DND-41 (cell line): ENCODE data around the gene TFRC.
"Not testable (repeated sequence)": the region's sequence is repeated elsewhere in the genome, so short reads cannot be mapped to it uniquely, and the experiment has no call there.

Experiments used
- ATAC-seq: fragments of 200-7000 bp; cut with Tn5 transposase; 3 replicates; pipeline ENCODE4 v1.9.1; 2021; ENCODE audit warnings: low read depth; ENCODE audit not compliant: insufficient read depth
- DNase-seq: peaks from one replicate; pipeline ENCODE4 v3.0.0-alpha.2; 2020
- H2AFZ ChIP-seq: 2 replicates; pipeline ENCODE4 v1.6.0; 2012; ENCODE audit warnings: low read depth, low read length
- H3K27ac ChIP-seq: 2 replicates; pipeline ENCODE4 v1.5.1; 2012; ENCODE audit warnings: low read length, inconsistent platforms
- H3K27me3 ChIP-seq: fragments of 200-600 bp; sonication (generic); 2 replicates; pipeline ENCODE4 v1.6.0; 2012; ENCODE audit warnings: low read length, mild to moderate bottlenecking, inconsistent platforms; ENCODE audit not compliant: insufficient read depth, poor library complexity
- H3K36me3 ChIP-seq: 2 replicates; pipeline ENCODE4 v1.5.1; 2012; ENCODE audit warnings: low read length, inconsistent platforms; ENCODE audit not compliant: insufficient read depth
- H3K4me1 ChIP-seq: 2 replicates; pipeline ENCODE4 v1.5.1; 2012; ENCODE audit warnings: mild to moderate bottlenecking, low read length; ENCODE audit not compliant: insufficient read depth
- H3K4me2 ChIP-seq: 2 replicates; pipeline ENCODE4 v1.6.0; 2012; ENCODE audit warnings: mild to moderate bottlenecking, moderate library complexity, low read length, inconsistent platforms; ENCODE audit not compliant: insufficient read depth
- H3K4me3 ChIP-seq, 2 experiments: fragments of 200-600 bp in 1 of 2; shearing (Covaris generic) in 1 of 2; 2 replicates each; pipeline ENCODE4 v1.5.1; 2012 to 2016; ENCODE audit warnings: inconsistent platforms in 2 of 2, low read length in 2 of 2, mild to moderate bottlenecking in 2 of 2, low read depth in 1 of 2, moderate library complexity in 1 of 2
- H3K79me2 ChIP-seq: 2 replicates; pipeline ENCODE4 v1.6.0; 2012; ENCODE audit warnings: low read length, inconsistent platforms; ENCODE audit not compliant: insufficient read depth
- H3K9ac ChIP-seq: 2 replicates; pipeline ENCODE4 v1.6.0; 2012; ENCODE audit warnings: low read depth, mild to moderate bottlenecking, inconsistent platforms, low read length, moderate library complexity
- H3K9me3 ChIP-seq: 2 replicates; pipeline ENCODE4 v1.5.1; 2012; ENCODE audit warnings: low read length, moderate library complexity, mild to moderate bottlenecking, inconsistent platforms; ENCODE audit not compliant: insufficient read depth, severe bottlenecking
- H4K20me1 ChIP-seq: 2 replicates; pipeline ENCODE4 v1.6.0; 2012; ENCODE audit warnings: low read length; ENCODE audit not compliant: insufficient read depth
- CTCF ChIP-seq: IDR thresholded peaks from 2 replicates; pipeline ENCODE4 v1.5.1; 2012; ENCODE audit warnings: borderline replicate concordance, low read length, moderate library complexity, mild to moderate bottlenecking; ENCODE audit not compliant: poor library complexity, severe bottlenecking; ENCODE audit errors: extremely low read depth
- EZH2 ChIP-seq: IDR thresholded peaks from 3 replicates; pipeline ENCODE4 v1.6.1; 2012; ENCODE audit warnings: borderline replicate concordance, low read depth, mild to moderate bottlenecking, moderate library complexity, low read length, inconsistent platforms; ENCODE audit not compliant: severe bottlenecking

Gene TFRC

GRCh38 chr3:196063456-196063855 lies 18.4 kb downstream of the TFRC start:
- H3K27ac ChIP-seq, result no peak overlapping the region
- TF ChIP-seq CTCF (no peak), EZH2 (no peak)
- H3K27me3 ChIP-seq, result no peaks in the 10 kb centered on the region
- ATAC-seq (no peak), DNase-seq (no peak)
- peaks cover 28% of the 10 kb centered on the region for H3K79me2 ChIP-seq
- no peak overlapping the region for H3K4me2 ChIP-seq
- H3K4me1 ChIP-seq, result no peaks in the 10 kb centered on the region
- no peak overlapping the region for H3K4me3 ChIP-seq
- no peaks in the 10 kb centered on the region for H3K9me3 ChIP-seq
- H4K20me1 ChIP-seq, result peaks cover 20% of the 10 kb centered on the region; the same call in 1 of the 2 replicates
- no peak overlapping the region for H3K9ac ChIP-seq
- no peak overlapping the region for H2AFZ ChIP-seq
- peaks cover 97% of the 10 kb centered on the region for H3K36me3 ChIP-seq

GRCh38 chr3:196063049-196063448 lies 18.8 kb downstream of the TFRC start:
- Histone ChIP-seq H3K27ac (no peak overlapping the region), H3K27me3 (no peaks in the 10 kb centered on the region), H3K4me2 (no peak overlapping the region), H3K4me1 (no peaks in the 10 kb centered on the region), H3K9me3 (no peaks in the 10 kb centered on the region), H4K20me1 (peaks cover 20% of the 10 kb centered on the region; the same call in 1 of the 2 replicates), H2AFZ (no peak overlapping the region), H3K36me3 (peaks cover 97% of the 10 kb centered on the region), H3K79me2 (peaks cover 30% of the 10 kb centered on the region), H3K9ac (no peak overlapping the region), H3K4me3 (no peak overlapping the region)
- TF ChIP-seq CTCF (no peak), EZH2 (no peak)
- ATAC-seq (no peak), DNase-seq (no peak)

GRCh38 chr3:196060834-196061233 lies 21.1 kb downstream of the TFRC start:
- Histone ChIP-seq H3K4me2 (no peak overlapping the region), H3K4me3 (no peak overlapping the region), H3K27me3 (no peaks in the 10 kb centered on the region), H3K36me3 (peaks cover 97% of the 10 kb centered on the region), H3K79me2 (peaks cover 22% of the 10 kb centered on the region), H4K20me1 (peaks cover 6% of the 10 kb centered on the region), H2AFZ (no peak overlapping the region), H3K4me1 (no peaks in the 10 kb centered on the region), H3K9ac (no peak overlapping the region), H3K27ac (no peak overlapping the region), H3K9me3 (no peaks in the 10 kb centered on the region)
- no peak for TF ChIP-seq EZH2
- no peak for TF ChIP-seq CTCF
- DNase-seq, result no peak
- no peak for ATAC-seq

- Histone ChIP-seq H3K79me2 (peaks cover 12% of the 10 kb centered on the region; the same call in 1 of the 2 replicates), H3K4me1 (no peaks in the 10 kb centered on the region), H3K9ac (no peak overlapping the region), H3K27ac (no peak overlapping the region), H4K20me1 (peaks cover 6% of the 10 kb centered on the region), H3K4me3 (no peak overlapping the region), H3K27me3 (no peaks in the 10 kb centered on the region), H3K4me2 (no peak overlapping the region), H3K9me3 (no peaks in the 10 kb centered on the region), H3K36me3 (peaks cover 97% of the 10 kb centered on the region), H2AFZ (no peak overlapping the region)
- TF ChIP-seq EZH2, result no peak
- TF ChIP-seq CTCF, result no peak
- DNase-seq (no peak), ATAC-seq (no peak)
These were observed 24.0 kb downstream of the TFRC start for GRCh38 chr3:196057760-196058331.

- not testable (repeated sequence) for H2AFZ ChIP-seq, H3K27me3 ChIP-seq, DNase-seq, H3K79me2 ChIP-seq, H3K27ac ChIP-seq, H3K9ac ChIP-seq, ATAC-seq, H3K4me1 ChIP-seq, H4K20me1 ChIP-seq, H3K4me3 ChIP-seq, H3K9me3 ChIP-seq, H3K4me2 ChIP-seq
- peaks cover 98% of the 10 kb centered on the region for H3K36me3 ChIP-seq
These were observed 25.5 kb downstream of the TFRC start for GRCh38 chr3:196056371-196056770.
